K562 (cell line): ENCODE measurements around the gene CAPN5. TPM values are rescaled to one million over a fixed set of nuclear protein-coding genes. Genes with fewer than 3 reads are reported as not detected.

Experiments used
- CTCF ChIP-seq, 3 experiments: IDR thresholded peaks in 2 of 3; conservative IDR thresholded peaks in 1 of 3; 2 replicates each; pipeline ENCODE4 v1.5.1; 2011 to 2012; ENCODE audit warnings: low read length in 3 of 3, mild to moderate bottlenecking in 3 of 3, control low read depth in 2 of 3, improper control_type of control experiment in 1 of 3, inconsistent platforms in 1 of 3, low read depth in 1 of 3, mixed read lengths in 1 of 3, moderate library complexity in 1 of 3; ENCODE audit not compliant: insufficient read depth in 2 of 3
- ETS1 ChIP-seq: conservative IDR thresholded peaks from 2 replicates; pipeline ENCODE4 v1.6.1; 2011; ENCODE audit warnings: low read depth, mild to moderate bottlenecking, low read length; ENCODE audit not compliant: control insufficient read depth
- HEY1 ChIP-seq: fragments of 250-450 bp; sonication (Bioruptor Pico); IDR thresholded peaks from 2 replicates; pipeline ENCODE4 v1.5.0; 2020; ENCODE audit warnings: mild to moderate bottlenecking, moderate library complexity, borderline replicate concordance
- HMG20B ChIP-seq: fragments of 250-450 bp; sonication (Bioruptor Pico); IDR thresholded peaks from 2 replicates; pipeline ENCODE4 v1.5.0; 2021; ENCODE audit warnings: mild to moderate bottlenecking
- IRF2 ChIP-seq: sonication (generic); formaldehyde crosslinking; IDR thresholded peaks from 2 replicates; pipeline ENCODE4 v1.8.1; 2022; ENCODE audit warnings: mild to moderate bottlenecking, missing genetic modification reagents
- RAD21 ChIP-seq, 2 experiments: fragments of 250-450 bp in 1 of 2; fragments of 450-650 bp in 1 of 2; sonication (Bioruptor Pico) in 1 of 2; formaldehyde crosslinking in 1 of 2; IDR thresholded peaks in 1 of 2; conservative IDR thresholded peaks in 1 of 2; 2 replicates each; pipeline versions ENCODE4 v1.4.0 to v1.8.0; 2020 to 2022; ENCODE audit warnings: mild to moderate bottlenecking in 2 of 2, moderate library complexity in 1 of 2
- RAD51 ChIP-seq: fragments of 450-650 bp; IDR thresholded peaks from 2 replicates; pipeline ENCODE4 v1.7.1; 2016; ENCODE audit warnings: low read depth, mild to moderate bottlenecking, borderline replicate concordance
- SMARCA4 ChIP-seq: fragments of 450-650 bp; IDR thresholded peaks from 2 replicates; pipeline ENCODE4 v1.6.1; 2016
- SREBF1 ChIP-seq: fragments of 150-350 bp; IDR thresholded peaks from 2 replicates; pipeline ENCODE4 v1.6.1; 2014; ENCODE audit warnings: antibody characterized with exemption, low read depth, low read length, borderline replicate concordance
- UBTF ChIP-seq, 2 experiments: IDR thresholded peaks; 2 replicates each; pipeline ENCODE4 v1.6.1; 2012; ENCODE audit warnings: improper control_type of control experiment in 2 of 2, low read depth in 2 of 2, low read length in 2 of 2, borderline replicate concordance in 1 of 2
- ZBTB7A ChIP-seq: IDR thresholded peaks from 2 replicates; pipeline ENCODE4 v1.6.1; 2011; ENCODE audit warnings: low read depth, mild to moderate bottlenecking, low read length, moderate library complexity, borderline replicate concordance; ENCODE audit not compliant: control insufficient read depth
- ZNF124 ChIP-seq: sonication (generic); formaldehyde crosslinking; IDR thresholded peaks from 2 replicates; pipeline ENCODE4 v1.8.1; 2022; ENCODE audit warnings: missing genetic modification reagents
- polyA plus RNA-seq, 8 experiments: library from polyadenylated mRNA; depleted of rRNA in 4 of 8; stranded (reverse) in 5 of 8; unstranded in 3 of 8; fragments of >200 nt; fragmentation: Nextera tagmentation in 2 of 8; fragmentation: Illumina TruSeq in 1 of 8; extraction: Ambion mirVana in 2 of 8; extraction: Trizol in 1 of 8; gene quantifications; 2 replicates each; pipeline versions ENCODE4 v1.2.1 to v1.2.3, GENCODE V29; 2011 to 2014; ENCODE audit warnings: inconsistent platforms in 1 of 8, missing spikeins in 1 of 8
- total RNA-seq, 7 experiments: library from RNA; depleted of rRNA in 6 of 7; stranded (reverse); fragments of >200 nt in 6 of 7; fragmentation: Illumina TruSeq in 2 of 7; extraction: Trizol in 2 of 7; gene quantifications; 2 replicates each; pipeline versions ENCODE4 v1.2.1 to v1.2.3, GENCODE V29; 2011 to 2021; ENCODE audit warnings: low replicate concordance in 1 of 7

Gene CAPN5
- total and polyA plus RNA-seq, 9 of the 15 experiments (the other 6 are each of a cell fraction or from before 2014, with no cell fraction given) = 0.04 to 0.44 (median 0.14) TPM; not detected in 2

- TF ChIP-seq ETS1 (no peak), SMARCA4 (peak; percentile 68), ZBTB7A (peak; percentile 54; the same call in 1 of the 2 replicates), ZNF124 (CRISPR knock-in tag) (no peak), HMG20B (CRISPR knock-in tag) (no peak), RAD21 (CRISPR knock-in tag; conservative IDR thresholded peaks at IDR 0.05 in 1 of 2, IDR thresholded peaks at IDR 0.05 in 1 of 2) (peak in 1 of 2 experiments; percentile 40; a peak in 2 of 4 replicates), HEY1 (CRISPR knock-in tag) (no peak), CTCF (IDR thresholded peaks at IDR 0.05 in 2 of 3, conservative IDR thresholded peaks at IDR 0.05 in 1 of 3; ENCODE audit: insufficient read depth in 2 of 3, low read depth in 1 of 3, low read length in 3 of 3) (peak; percentile 41 to 63 (median 54); a peak in 5 of 6 replicates), UBTF (IDR thresholded peaks at IDR 0.05; ENCODE audit: borderline replicate concordance in 1 of 2, low read depth in 2 of 2, low read length in 2 of 2) (0 out of 4 replicates have a peak, but pooled peaks of 1 of the 2 experiments have one; percentile 55), SREBF1 (0 out of 2 replicates have a peak, but pooled peaks have one; percentile 23), IRF2 (CRISPR knock-in tag) (no peak), RAD51 (no peak)
Observed at GRCh38 chr11:77030834-77031414, 35.8 kb upstream of the CAPN5 start (continued).
